GM19099 (cell line): Measurements from ENCODE around the gene PCGF1.

Source experiments
- POLR2A ChIP-seq: IDR thresholded peaks from 3 replicates; pipeline ENCODE4 v1.6.1; 2011; ENCODE audit warnings: low read depth; ENCODE audit not compliant: insufficient read length; ENCODE audit errors: extremely low read depth

Gene PCGF1

GRCh38 chr2:74507145-74507925 is at the start of gene PCGF1:
Gene PCGF1, minus strand, starts transcription at chr2:74507695. Its CDS starts 27 bp downstream, at chr2:74507668.
- TF ChIP-seq POLR2A, result peak; percentile 90

DNA sequence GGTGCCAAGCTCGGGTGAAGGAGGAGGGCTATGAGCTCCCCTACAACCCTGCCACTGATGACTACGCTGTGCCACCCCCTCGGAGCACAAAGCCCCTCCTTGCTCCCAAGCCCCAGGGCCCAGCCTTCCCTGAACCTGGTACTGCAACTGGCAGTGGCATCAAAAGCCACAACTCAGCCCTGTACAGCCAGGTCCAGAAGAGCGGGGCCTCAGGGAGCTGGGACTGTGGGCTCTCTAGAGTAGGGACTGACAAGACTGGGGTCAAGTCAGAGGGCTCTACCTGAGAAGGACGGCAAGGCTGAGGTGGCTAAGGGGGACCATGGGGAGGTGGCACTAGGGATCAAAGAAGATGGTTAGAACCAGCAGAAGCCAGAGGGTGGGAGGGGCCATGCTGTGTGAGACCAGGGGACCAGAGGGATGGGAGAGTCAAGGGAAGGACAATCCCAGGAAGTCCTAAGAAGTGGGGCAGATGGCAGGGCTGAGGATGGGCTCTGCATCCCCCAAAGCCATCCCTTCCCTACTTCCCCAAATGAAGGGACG is 49.4 kb upstream of the PCGF1 start:
- no peak for TF ChIP-seq POLR2A

DNA sequence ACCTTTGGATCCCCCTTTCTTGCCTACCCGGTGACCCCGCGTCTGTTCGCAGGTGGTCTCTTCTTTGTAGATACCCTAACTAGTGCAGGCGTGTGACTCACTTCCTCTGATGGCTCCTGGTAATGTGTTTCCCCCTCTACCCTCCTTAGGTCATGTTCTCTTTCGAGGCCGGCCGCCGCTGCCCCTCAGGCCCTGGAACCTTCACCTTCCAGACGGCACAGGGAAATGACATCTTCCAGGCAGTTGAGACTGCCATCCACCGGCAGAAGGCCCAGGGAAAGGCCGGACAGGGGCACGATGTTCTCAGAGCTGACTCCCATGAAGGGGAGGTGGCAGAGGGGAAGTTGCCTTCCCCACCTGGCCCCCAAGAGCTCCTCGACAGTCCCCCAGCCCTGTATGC is 48.7 kb upstream of the PCGF1 start:
- TF ChIP-seq POLR2A, result peak; percentile 4

GRCh38 chr2:74555610-74556103 is 48.2 kb upstream of the PCGF1 start:
- peak; percentile 5 for TF ChIP-seq POLR2A

- peak; percentile 26 for TF ChIP-seq POLR2A
These were observed 47.5 kb upstream of the PCGF1 start for GRCh38 chr2:74554820-74555531.

DNA sequence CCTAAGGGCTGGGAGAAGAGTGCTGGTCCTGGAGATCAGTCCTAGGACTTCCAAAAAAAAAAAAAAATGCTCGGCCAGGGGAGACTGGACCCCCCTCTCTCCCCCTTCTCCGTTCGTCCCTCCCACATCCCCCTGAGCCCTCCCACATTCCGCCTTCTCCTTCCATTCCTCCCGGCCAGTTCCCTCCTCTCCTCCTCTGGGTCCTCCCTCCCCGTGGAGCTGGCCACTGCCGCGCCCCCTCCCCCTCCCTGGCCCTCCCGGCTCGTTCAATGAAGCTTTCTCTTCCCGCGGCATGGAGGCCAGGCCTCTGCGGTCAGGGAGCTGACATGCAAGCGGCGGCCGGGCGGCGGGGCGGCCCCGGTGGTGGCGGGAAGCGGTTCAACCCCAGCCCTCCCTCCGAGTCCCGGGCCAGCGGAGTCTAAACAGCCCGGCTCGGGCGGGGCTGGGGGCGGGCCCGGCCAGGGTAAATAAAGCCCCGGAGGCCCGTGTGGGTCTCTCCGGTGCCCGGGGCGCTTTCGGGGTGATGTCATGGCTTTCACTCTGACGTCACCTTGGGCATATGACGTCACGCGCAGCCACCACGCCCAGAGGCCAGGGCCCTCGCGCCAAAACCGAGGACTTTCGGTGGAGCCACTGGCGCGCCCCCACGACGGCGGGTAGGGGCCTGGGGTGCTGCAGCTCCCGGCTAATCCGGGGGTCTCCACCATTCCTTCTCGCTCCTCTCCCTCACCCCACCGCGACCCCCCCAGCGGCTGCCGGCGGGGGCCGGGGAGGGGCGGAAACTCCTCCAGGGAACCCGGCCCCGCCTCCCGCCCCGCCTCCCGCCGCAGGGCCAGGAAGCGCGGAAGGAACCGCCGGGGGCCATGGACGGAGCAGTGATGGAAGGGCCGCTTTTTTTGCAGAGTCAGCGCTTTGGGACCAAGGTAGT is 46.7 kb upstream of the PCGF1 start, which contains the start of the genes DOK1 and LOXL3:
TSS of gene DOK1 (plus strand) at position 829 of the 928 bp plus-strand sequence. CDS start at position 864, 35 bp downstream.
TSS of gene LOXL3 (minus strand) at position 51 of the 928 bp plus-strand sequence. CDS start 1,308 bp downstream, outside the sequence.
- TF ChIP-seq POLR2A, result peak; percentile 67

- TF ChIP-seq POLR2A, result peak; percentile 37
These were observed 45.7 kb upstream of the PCGF1 start for GRCh38 chr2:74552914-74553811.

DNA sequence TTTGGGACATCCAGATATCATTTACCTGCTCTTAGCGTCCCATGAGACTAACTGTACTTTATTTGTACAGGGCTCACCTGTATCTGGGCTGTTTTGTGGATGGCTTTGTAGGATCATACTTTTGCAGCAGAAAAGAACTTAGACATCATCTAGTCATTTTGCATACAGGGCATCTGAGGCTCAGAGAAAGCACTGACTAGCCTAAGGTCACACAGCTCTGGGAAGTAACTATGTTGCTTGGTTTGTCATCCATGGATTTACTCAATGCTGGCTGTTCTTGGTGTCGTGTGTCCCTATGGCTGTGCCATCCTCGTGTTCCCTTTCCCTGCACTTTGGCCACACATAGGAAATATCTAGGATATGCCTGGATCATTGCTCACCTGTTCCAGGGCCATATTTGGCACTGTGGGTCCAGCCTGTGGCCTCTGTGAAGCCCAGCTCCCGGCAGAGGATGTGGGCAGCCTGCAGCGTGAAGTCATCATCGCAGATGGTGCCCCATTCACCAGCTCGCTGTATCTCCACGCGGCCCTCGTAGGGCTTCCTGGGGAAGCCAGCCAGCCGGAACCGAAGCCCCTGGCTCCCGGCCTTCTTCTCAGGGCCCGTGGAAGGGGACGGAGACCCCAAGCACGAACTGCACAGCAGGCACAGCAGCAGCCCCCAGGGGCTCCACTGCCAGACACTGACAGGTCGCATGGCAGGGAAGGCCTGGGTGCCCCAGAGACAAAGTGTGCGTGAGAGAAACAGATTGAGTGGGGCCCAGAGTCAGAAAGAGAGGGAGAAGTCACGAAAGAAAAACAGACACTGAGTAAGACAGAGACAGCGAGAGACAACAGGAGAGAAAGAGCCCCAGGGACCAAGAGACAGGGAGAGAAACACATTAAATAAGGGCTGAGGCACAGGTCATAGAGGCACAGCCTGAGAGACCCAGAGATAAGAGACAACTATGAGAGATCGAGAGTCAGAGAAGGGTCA is 44.7 kb upstream of the PCGF1 start:
- no peak for TF ChIP-seq POLR2A

- peak; percentile 13 for TF ChIP-seq POLR2A
These were observed 44.0 kb upstream of the PCGF1 start for GRCh38 chr2:74551530-74551929.

DNA sequence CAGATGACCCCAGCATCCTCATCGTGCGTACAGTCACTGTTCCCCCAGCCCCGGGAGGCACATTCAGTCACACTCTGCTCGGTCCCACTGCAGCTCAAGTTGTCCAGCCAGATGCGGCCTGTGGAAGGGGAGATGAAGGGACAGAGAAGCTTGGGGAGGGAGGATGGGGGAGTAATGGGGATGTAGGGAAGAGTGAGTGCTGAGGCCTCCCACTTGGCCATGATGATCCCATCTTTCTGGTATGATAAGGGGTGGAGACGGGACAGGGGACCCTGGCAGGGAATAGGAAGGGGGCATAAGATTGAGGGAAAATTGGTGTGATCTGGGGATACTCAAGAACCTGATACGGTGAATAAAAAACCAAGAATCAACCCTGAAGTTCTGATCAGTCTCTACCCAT is 42.7 kb upstream of the PCGF1 start:
- no peak for TF ChIP-seq POLR2A

DNA sequence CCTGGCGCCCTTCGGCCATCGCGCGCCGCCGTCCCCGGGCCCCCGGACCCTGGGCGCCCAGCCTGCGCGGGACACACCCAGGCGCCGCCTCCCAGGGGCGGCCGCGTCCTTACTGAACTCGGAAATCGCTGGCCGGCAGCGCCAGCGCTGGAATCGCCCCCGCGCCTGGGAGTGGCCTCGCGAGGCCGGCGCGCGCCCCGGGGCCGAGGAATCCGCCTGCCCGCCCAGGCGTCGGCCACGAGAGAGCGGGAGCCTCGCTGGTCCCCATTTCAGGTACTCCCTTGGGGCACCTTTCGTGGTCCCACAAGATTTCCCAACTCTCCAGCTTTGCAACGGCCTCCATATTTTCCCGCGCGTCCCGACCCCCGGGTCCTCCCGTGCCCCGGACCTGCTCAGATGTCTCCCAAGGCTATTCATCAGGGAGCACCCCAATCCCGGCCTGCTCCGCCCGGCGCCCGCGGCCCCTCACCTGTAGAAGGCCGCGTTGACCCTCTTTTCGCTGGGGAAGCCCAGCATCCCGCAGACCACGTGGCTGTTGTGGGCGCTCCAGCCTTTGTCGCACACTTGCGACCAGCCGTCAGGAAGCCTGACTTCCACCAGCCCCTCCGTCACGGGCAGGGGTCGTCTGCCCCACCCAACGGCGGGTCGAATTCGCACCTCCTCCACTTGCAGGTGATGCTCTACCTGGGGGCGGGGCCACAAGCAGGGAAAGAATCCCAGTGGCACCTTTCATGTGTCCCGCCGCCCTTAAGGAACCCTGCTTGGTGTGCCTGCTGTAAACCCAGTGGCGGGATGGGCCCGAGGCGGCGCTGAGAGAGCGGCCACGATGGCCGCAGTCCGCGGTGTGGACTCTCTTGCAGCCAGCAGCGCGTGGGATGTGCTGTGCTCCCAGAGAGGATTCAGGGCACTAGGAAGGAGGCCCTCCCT is 41.7 kb upstream of the PCGF1 start:
- peak; percentile 57 for TF ChIP-seq POLR2A

DNA sequence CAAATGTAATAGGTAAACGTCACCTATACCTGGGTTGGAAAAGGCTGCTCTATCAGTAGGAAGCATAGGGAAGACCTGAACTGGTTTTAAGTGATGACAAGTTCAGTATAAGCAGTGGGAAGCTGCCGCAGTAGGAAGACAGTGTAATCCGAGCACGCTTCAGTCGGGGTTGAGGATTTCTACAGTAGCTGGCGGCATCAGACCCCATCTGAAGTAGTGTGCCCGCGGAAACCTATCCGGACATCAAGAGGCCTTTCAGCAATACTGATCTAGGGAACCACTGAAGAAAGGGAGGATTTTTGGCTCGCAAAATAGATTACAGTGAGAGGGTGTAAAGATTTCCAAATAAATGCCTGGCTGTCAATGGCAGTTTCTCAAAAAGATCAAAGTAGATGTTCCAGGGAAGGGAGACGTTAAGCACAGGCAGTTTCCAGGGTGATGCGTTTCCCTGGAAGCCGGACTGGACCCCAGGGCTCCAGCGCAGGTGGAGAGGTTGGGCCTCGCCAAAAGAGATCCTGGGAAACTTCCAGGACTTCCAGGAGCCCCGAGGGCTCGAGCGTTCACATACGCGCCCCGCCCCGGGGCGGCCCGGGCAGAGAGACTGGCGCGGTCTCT is 40.9 kb upstream of the PCGF1 start:
- TF ChIP-seq POLR2A, result no peak
